Measurements from ENCODE around the gene THSD7A.

The THSD7A gene

GRCh38 chr7:11379641-11380040, 452.4 kb downstream of the THSD7A start:
- TF ChIP-seq CTCF (conservative IDR thresholded peaks at IDR 0.05): no peak
- no peak overlapping the region for H3K27ac ChIP-seq

GRCh38 chr7:11376529-11376928, 455.5 kb downstream of the THSD7A start:
- TF ChIP-seq CTCF (conservative IDR thresholded peaks at IDR 0.05): no peak

GRCh38 chr7:11374629-11375028, 457.4 kb downstream of the THSD7A start:
- no peak for TF ChIP-seq CTCF (conservative IDR thresholded peaks at IDR 0.05)
- no peak overlapping the region for H3K27ac ChIP-seq

More at GRCh38 chr7:11376529-11376928, 455.5 kb downstream of the THSD7A start:
- no peak overlapping the region for H3K27ac ChIP-seq

GRCh38 chr7:11373546-11374142, 458.4 kb downstream of the THSD7A start:
- no peak overlapping the region for H3K27ac ChIP-seq
- TF ChIP-seq CTCF (conservative IDR thresholded peaks at IDR 0.05): peak; percentile 78

GRCh38 chr7:11369696-11370095, 462.3 kb downstream of the THSD7A start:
- TF ChIP-seq CTCF (conservative IDR thresholded peaks at IDR 0.05): no peak
- no peak overlapping the region for H3K27ac ChIP-seq

- TF ChIP-seq CTCF (conservative IDR thresholded peaks at IDR 0.05): no peak
- H3K27ac ChIP-seq: peak overlapping the region; percentile 46; the same call in 1 of the 2 replicates
Measured at GRCh38 chr7:11366118-11366517, 465.9 kb downstream of the THSD7A start.

GRCh38 chr7:11358637-11359036, 473.4 kb downstream of the THSD7A start:
- no peak for TF ChIP-seq CTCF (conservative IDR thresholded peaks at IDR 0.05)
- no peak overlapping the region for H3K27ac ChIP-seq

Data from VCaP (cell line).